ENCODE measurements around the gene RIN1.
"Not testable (repeated sequence)": the region's sequence is repeated elsewhere in the genome, so short reads cannot be mapped to it uniquely, and the experiment has no call there.

RIN1 gene

GRCh38 chr11:66336234-66337102, at the start of gene RIN1:
Gene RIN1 (minus strand): TSS chr11:66336434. CDS start chr11:66336402, 32 bp downstream.
- peak; percentile 96 to 97 for DNase-seq

- DNase-seq: not testable (repeated sequence)
Observed at GRCh38 chr11:66384316-66384715, 48.1 kb upstream of the RIN1 start.

- not testable (repeated sequence) for DNase-seq
Observed at GRCh38 chr11:66380264-66380663, 44.0 kb upstream of the RIN1 start.

- DNase-seq: not testable (repeated sequence)
Observed at GRCh38 chr11:66373690-66374287, 37.6 kb upstream of the RIN1 start.

- DNase-seq: no peak
Observed at GRCh38 chr11:66373265-66373664, 37.0 kb upstream of the RIN1 start.

- DNase-seq: peak; percentile 25 to 64
Observed at GRCh38 chr11:66371627-66372415, 35.6 kb upstream of the RIN1 start, which contains the start of gene SLC29A2. Gene SLC29A2 (minus strand): TSS chr11:66371760. CDS start chr11:66371591, 169 bp downstream.

- no peak for DNase-seq
Observed at GRCh38 chr11:66369073-66369894, 33.0 kb upstream of the RIN1 start.

- no peak for DNase-seq
Observed at GRCh38 chr11:66368484-66368883, 32.2 kb upstream of the RIN1 start.

GRCh38 chr11:66367561-66368312, 31.5 kb upstream of the RIN1 start:
- no peak for DNase-seq

- DNase-seq: no peak
Observed at GRCh38 chr11:66366844-66367477, 30.7 kb upstream of the RIN1 start.

- no peak for DNase-seq
Observed at GRCh38 chr11:66365711-66366619, 29.7 kb upstream of the RIN1 start.

- no peak for DNase-seq
Observed at GRCh38 chr11:66365166-66365565, 28.9 kb upstream of the RIN1 start.

- DNase-seq: no peak
Observed at GRCh38 chr11:66363805-66364535, 27.7 kb upstream of the RIN1 start.

GRCh38 chr11:66363187-66363601, 27.0 kb upstream of the RIN1 start:
- no peak for DNase-seq

- no peak for DNase-seq
Observed at GRCh38 chr11:66362481-66363147, 26.4 kb upstream of the RIN1 start.

GRCh38 chr11:66361502-66361941, 25.3 kb upstream of the RIN1 start:
- no peak for DNase-seq

GRCh38 chr11:66360406-66361073, 24.3 kb upstream of the RIN1 start:
- no peak for DNase-seq

GRCh38 chr11:66359662-66360087, 23.4 kb upstream of the RIN1 start:
- DNase-seq: no peak

Data from SW 1271 (cell line).